Measurements from ENCODE around the gene ASXL3.

The ASXL3 gene

GRCh38 chr18:33665187-33665586 lies 87.2 kb downstream of the ASXL3 start:
- no peak for DNase-seq

- no peak for DNase-seq
Observed at GRCh38 chr18:33665641-33666040, 87.6 kb downstream of the ASXL3 start.

GRCh38 chr18:33666915-33667314 lies 88.9 kb downstream of the ASXL3 start:
- no peak for DNase-seq

- DNase-seq = no peak
Observed at GRCh38 chr18:33669589-33669988, 91.6 kb downstream of the ASXL3 start.

DNA sequence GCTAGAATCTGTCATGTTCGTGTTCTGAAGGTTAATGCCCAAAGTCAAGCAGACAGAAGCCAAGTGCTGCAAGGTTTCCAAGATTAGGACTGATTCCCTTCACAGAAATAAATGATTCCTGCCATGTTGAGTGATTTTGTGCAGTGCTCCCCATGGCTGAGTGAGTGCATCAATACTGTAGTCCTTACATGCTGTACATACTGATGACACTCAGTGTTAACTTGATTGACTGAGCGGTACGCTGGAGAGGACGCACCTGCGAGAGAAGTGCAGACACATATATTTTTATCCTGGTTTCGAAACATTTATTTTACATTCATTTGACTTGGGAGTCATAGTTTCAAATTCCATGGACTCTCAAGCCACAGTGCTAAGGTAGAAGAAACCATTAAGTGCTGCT lies 92.0 kb downstream of the ASXL3 start:
- DNase-seq = no peak

GRCh38 chr18:33673689-33674088 lies 95.7 kb downstream of the ASXL3 start:
- DNase-seq = no peak

GRCh38 chr18:33676593-33676992 lies 98.6 kb downstream of the ASXL3 start:
- DNase-seq = no peak

DNA sequence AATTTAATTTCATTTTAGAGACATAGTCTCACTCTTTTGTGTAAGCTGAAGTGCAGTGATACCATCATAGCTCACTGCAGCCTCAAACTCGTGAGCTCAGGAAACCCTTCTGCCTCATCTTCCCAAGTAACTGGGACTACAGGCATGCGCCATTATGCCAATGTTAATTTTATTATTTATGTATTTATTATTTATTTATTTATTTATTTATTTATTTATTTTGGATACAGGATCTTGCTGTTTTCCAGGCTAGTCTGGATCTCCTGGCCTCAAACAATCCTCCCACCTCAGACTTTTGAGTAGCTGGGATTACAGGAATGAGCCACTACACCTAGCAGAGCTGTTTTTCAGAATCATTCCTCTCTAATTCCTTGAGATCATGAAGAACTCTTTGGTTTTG lies 99.9 kb downstream of the ASXL3 start:
- no peak for DNase-seq

GRCh38 chr18:33682436-33682835 lies 104.4 kb downstream of the ASXL3 start:
- DNase-seq = no peak

- no peak for DNase-seq
Observed at GRCh38 chr18:33694593-33694992, 116.6 kb downstream of the ASXL3 start.

- DNase-seq = no peak
Observed at GRCh38 chr18:33696332-33697162, 118.5 kb downstream of the ASXL3 start.

- no peak for DNase-seq
Observed at GRCh38 chr18:33697498-33697897, 119.5 kb downstream of the ASXL3 start.

DNA sequence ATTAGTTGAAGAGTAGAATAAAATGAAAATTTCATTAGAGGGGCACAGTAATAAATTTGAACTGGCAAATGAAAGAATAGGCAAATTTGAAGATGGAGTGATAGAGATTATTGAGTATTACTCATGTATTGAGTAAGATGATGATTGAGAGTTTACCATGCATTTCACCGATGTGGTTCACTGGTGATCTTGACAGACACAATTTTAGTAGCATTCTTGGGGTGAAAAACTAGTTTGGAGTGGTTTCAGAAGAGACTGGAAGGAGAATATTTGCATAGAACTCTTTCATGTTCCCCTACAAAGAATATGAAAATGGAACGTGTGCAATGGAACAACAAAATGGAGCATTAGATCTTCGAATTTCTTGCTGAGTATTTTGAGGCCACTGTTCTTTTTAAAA lies 121.4 kb downstream of the ASXL3 start:
- no peak for DNase-seq

- DNase-seq = no peak
Observed at GRCh38 chr18:33700513-33700976, 122.5 kb downstream of the ASXL3 start.

- DNase-seq = no peak
Observed at GRCh38 chr18:33702625-33703024, 124.6 kb downstream of the ASXL3 start.

DNA sequence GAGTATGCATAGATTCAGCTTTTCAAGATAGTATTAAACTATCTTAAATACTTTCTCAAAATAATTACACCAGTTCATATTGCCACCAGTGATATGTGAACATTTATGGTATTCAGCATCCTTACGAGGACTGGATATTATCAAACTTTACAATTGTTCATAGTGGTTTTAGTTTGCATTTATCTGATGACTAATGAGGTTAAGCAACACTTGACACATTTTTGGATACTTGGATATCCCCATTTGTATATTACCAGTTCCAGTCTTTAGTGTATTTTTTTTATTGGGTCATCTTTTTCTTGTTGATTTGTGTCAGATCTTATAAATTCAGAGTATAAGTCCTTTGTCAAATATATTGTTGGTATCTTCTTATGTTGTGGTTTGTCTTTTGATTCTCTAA lies 128.4 kb downstream of the ASXL3 start:
- no peak for DNase-seq

DNA sequence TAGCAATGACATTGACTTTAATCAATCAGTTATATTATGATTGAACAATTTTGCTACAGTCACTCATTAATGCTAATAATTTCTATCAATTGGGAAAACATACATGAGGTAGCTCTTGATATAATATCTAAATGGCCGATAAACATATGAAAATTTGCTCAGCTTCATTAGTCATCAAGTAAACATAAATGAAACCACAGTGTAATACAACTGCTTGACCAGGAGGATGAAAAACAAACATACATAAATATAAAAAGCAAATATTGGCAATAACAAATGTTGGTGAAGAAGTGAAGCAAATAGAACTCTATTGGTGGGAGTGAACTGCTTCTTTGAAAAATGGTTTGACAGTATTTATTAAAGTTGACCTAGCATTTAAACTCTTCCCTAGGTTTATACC lies 130.9 kb downstream of the ASXL3 start:
- no peak for DNase-seq

GRCh38 chr18:33710269-33710668 lies 132.2 kb downstream of the ASXL3 start:
- no peak for DNase-seq

- no peak for DNase-seq
Observed at GRCh38 chr18:33711514-33711913, 133.5 kb downstream of the ASXL3 start.

DNA sequence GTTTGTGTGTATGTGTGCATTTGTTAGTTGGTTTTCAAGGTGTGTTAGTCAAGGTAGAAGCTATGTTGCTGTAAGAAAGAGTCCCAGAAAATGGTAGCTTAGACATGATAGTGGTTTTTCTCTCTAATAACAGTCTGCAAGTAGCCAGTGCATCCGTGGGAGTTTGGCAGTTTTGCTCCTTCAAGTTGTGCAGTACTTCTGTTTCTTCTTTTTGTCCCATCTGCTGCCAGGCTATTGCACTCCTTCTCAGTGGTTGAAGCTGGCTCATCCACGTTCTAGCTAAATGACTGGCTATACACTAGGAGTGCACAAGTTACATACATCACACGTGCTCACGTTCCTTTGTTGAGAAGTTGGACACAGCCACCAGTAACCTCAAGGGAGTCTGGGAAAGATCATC lies 134.7 kb downstream of the ASXL3 start:
- no peak for DNase-seq

GRCh38 chr18:33716061-33716683 lies 138.2 kb downstream of the ASXL3 start:
- no peak for DNase-seq

- no peak for DNase-seq
Observed at GRCh38 chr18:33717339-33717738, 139.3 kb downstream of the ASXL3 start.

- no peak for DNase-seq
Observed at GRCh38 chr18:33720133-33720532, 142.1 kb downstream of the ASXL3 start.

GRCh38 chr18:33729556-33729955 lies 151.5 kb downstream of the ASXL3 start:
- DNase-seq = no peak

GRCh38 chr18:33733376-33733775 lies 155.4 kb downstream of the ASXL3 start:
- DNase-seq = no peak

Data from right forelimb (tissue), 1 donor.